ES-I3 (cell line): Measurements from ENCODE around the gene SULT1C3.

ENCODE experiments used
- H3K36me3 ChIP-seq: 2 replicates; pipeline ENCODE4 v1.6.1; 2013; ENCODE audit warnings: mild to moderate bottlenecking, low read length, control low read depth, moderate library complexity; ENCODE audit not compliant: insufficient read depth
- H3K4me1 ChIP-seq: 2 replicates; pipeline ENCODE4 v1.6.1; 2013; ENCODE audit warnings: mild to moderate bottlenecking, control low read depth, low read length; ENCODE audit not compliant: insufficient read depth
- H3K9ac ChIP-seq: 2 replicates; pipeline ENCODE4 v1.6.1; 2013; ENCODE audit warnings: low read depth, mild to moderate bottlenecking, low read length, moderate library complexity
- H3K9me3 ChIP-seq: 2 replicates; pipeline ENCODE4 v1.6.1; 2013; ENCODE audit warnings: mild to moderate bottlenecking, low read length, moderate library complexity; ENCODE audit not compliant: control insufficient read depth, insufficient read depth

The SULT1C3 gene

GRCh38 chr2:108239786-108240185 lies at the start of gene SULT1C3:
TSS of gene SULT1C3 (plus strand) at chr2:108239968. CDS start at chr2:108247195, 7,227 bp downstream.
- Histone ChIP-seq H3K9me3 (peaks cover 13% of the 10 kb centered on the region), H3K9ac (no peak within 1 kb of the TSS), H3K4me1 (no peaks in the 10 kb centered on the region), H3K36me3 (no peaks in the 10 kb centered on the region)

- H3K9me3 ChIP-seq, result no peaks in the 10 kb centered on the region
- H3K36me3 ChIP-seq, result no peaks in the 10 kb centered on the region
- H3K9ac ChIP-seq, result no peak overlapping the region
- H3K4me1 ChIP-seq, result no peaks in the 10 kb centered on the region
Observed at GRCh38 chr2:108193251-108193650, 46.5 kb upstream of the SULT1C3 start.

GRCh38 chr2:108194409-108195132 lies 45.2 kb upstream of the SULT1C3 start:
- Histone ChIP-seq H3K9ac (no peak overlapping the region), H3K36me3 (no peaks in the 10 kb centered on the region), H3K4me1 (no peaks in the 10 kb centered on the region), H3K9me3 (no peaks in the 10 kb centered on the region)

- H3K9me3 ChIP-seq, result no peaks in the 10 kb centered on the region
- no peaks in the 10 kb centered on the region for H3K36me3 ChIP-seq
Observed at GRCh38 chr2:108195133-108195439, 44.7 kb upstream of the SULT1C3 start.

GRCh38 chr2:108199726-108200125 lies 40.0 kb upstream of the SULT1C3 start:
- Histone ChIP-seq H3K36me3 (no peaks in the 10 kb centered on the region), H3K9me3 (peaks cover 5% of the 10 kb centered on the region; the same call in 1 of the 2 replicates), H3K4me1 (no peaks in the 10 kb centered on the region), H3K9ac (no peak overlapping the region)

More at GRCh38 chr2:108195133-108195439, 44.7 kb upstream of the SULT1C3 start:
- H3K9ac ChIP-seq, result no peak overlapping the region
- H3K4me1 ChIP-seq, result no peaks in the 10 kb centered on the region

- Histone ChIP-seq H3K9me3 (peaks cover 5% of the 10 kb centered on the region; the same call in 1 of the 2 replicates), H3K4me1 (no peaks in the 10 kb centered on the region), H3K9ac (no peak overlapping the region), H3K36me3 (no peaks in the 10 kb centered on the region)
Observed at GRCh38 chr2:108200569-108200968, 39.2 kb upstream of the SULT1C3 start.

- H3K9ac ChIP-seq, result no peak overlapping the region
- H3K36me3 ChIP-seq, result no peaks in the 10 kb centered on the region
- H3K4me1 ChIP-seq, result 0 out of 2 replicates have a peak, but pooled peaks cover 4% of the 10 kb centered on the region
- no peaks in the 10 kb centered on the region; the same call in 1 of the 2 replicates for H3K9me3 ChIP-seq
Observed at GRCh38 chr2:108212671-108213070, 27.1 kb upstream of the SULT1C3 start.

- Histone ChIP-seq H3K4me1 (0 out of 2 replicates have a peak, but pooled peaks cover 4% of the 10 kb centered on the region), H3K9ac (peak overlapping the region; percentile 6; the same call in 1 of the 2 replicates), H3K9me3 (no peaks in the 10 kb centered on the region), H3K36me3 (no peaks in the 10 kb centered on the region)
Observed at GRCh38 chr2:108215794-108216211, 24.0 kb upstream of the SULT1C3 start.

- Histone ChIP-seq H3K9ac (no peak overlapping the region), H3K36me3 (no peaks in the 10 kb centered on the region), H3K4me1 (0 out of 2 replicates have a peak, but pooled peaks cover 4% of the 10 kb centered on the region), H3K9me3 (no peaks in the 10 kb centered on the region)
Observed at GRCh38 chr2:108217211-108217610, 22.6 kb upstream of the SULT1C3 start.

- Histone ChIP-seq H3K4me1 (0 out of 2 replicates have a peak, but pooled peaks cover 4% of the 10 kb centered on the region), H3K36me3 (no peaks in the 10 kb centered on the region), H3K9me3 (peaks cover 5% of the 10 kb centered on the region; the same call in 1 of the 2 replicates), H3K9ac (no peak overlapping the region)
Observed at GRCh38 chr2:108219688-108220087, 20.1 kb upstream of the SULT1C3 start.

GRCh38 chr2:108220191-108220590 lies 19.6 kb upstream of the SULT1C3 start:
- H3K9me3 ChIP-seq, result peaks cover 5% of the 10 kb centered on the region; the same call in 1 of the 2 replicates
- no peaks in the 10 kb centered on the region for H3K36me3 ChIP-seq
- no peak overlapping the region for H3K9ac ChIP-seq
- H3K4me1 ChIP-seq, result 0 out of 2 replicates have a peak, but pooled peaks cover 4% of the 10 kb centered on the region

- Histone ChIP-seq H3K4me1 (0 out of 2 replicates have a peak, but pooled peaks cover under 1% of the 10 kb centered on the region), H3K36me3 (no peaks in the 10 kb centered on the region), H3K9me3 (peaks cover 5% of the 10 kb centered on the region; the same call in 1 of the 2 replicates), H3K9ac (no peak overlapping the region)
Observed at GRCh38 chr2:108220942-108221541, 18.7 kb upstream of the SULT1C3 start.

GRCh38 chr2:108222261-108222660 lies 17.5 kb upstream of the SULT1C3 start:
- H3K9ac ChIP-seq, result no peak overlapping the region
- no peaks in the 10 kb centered on the region for H3K36me3 ChIP-seq
- peaks cover 5% of the 10 kb centered on the region; the same call in 1 of the 2 replicates for H3K9me3 ChIP-seq
- H3K4me1 ChIP-seq, result no peaks in the 10 kb centered on the region

GRCh38 chr2:108223573-108223972 lies 16.2 kb upstream of the SULT1C3 start:
- H3K9ac ChIP-seq, result no peak overlapping the region
- H3K9me3 ChIP-seq, result peaks cover 5% of the 10 kb centered on the region; the same call in 1 of the 2 replicates
- no peaks in the 10 kb centered on the region for H3K4me1 ChIP-seq
- H3K36me3 ChIP-seq, result no peaks in the 10 kb centered on the region

- no peaks in the 10 kb centered on the region for H3K36me3 ChIP-seq
- no peaks in the 10 kb centered on the region for H3K4me1 ChIP-seq
- H3K9me3 ChIP-seq, result peaks cover 5% of the 10 kb centered on the region; the same call in 1 of the 2 replicates
- no peak overlapping the region for H3K9ac ChIP-seq
Observed at GRCh38 chr2:108224022-108224421, 15.7 kb upstream of the SULT1C3 start.
